HepG2 (cell line): ENCODE data around the gene FOXK2. TPM values are rescaled to one million over a fixed set of nuclear protein-coding genes. Genes with fewer than 3 reads are reported as not detected.

Experiments used
- ATAC-seq: fragments of 200-7000 bp; cut with Tn5 transposase; 3 replicates; pipeline ENCODE4 v1.9.1; 2020; ENCODE audit warnings: mild to moderate bottlenecking, moderate library complexity
- BruUV-seq: library from RNA; stranded (reverse); fragments of 400-500 nt; replicated peaks from 2 replicates; lab custom pipeline; 2021; lab: Mats Ljungman, UMichigan
- CTCF ChIA-PET: fragments of 300-600 bp; formaldehyde crosslinking; extraction: SDS; loops from one replicate; lab custom pipeline; 2021; ENCODE audit warnings: low total read pairs, inconsistent platforms, low intra/inter-chr PET ratio; lab: Yijun Ruan, JAX
- POLR2A ChIA-PET: fragments of 350-600 bp; sonication (Branson Sonifier 250); formaldehyde crosslinking; loops from one replicate; lab custom pipeline; 2020; ENCODE audit warnings: antibody characterized with exemption, inconsistent platforms; lab: Yijun Ruan, JAX
- DNase-seq: peaks from one replicate; pipeline ENCODE4 v3.0.0-alpha.2; 2015; ENCODE audit warnings: low spot score
- FAIRE-seq: peaks from 3 replicates; lab custom pipeline; 2011; peaks lifted over from hg19 to GRCh38; lab: Jason Lieb, UNC
- H2AFZ ChIP-seq: one replicate; pipeline ENCODE4 v1.6.1; 2011; ENCODE audit warnings: low read length, inconsistent platforms
- H3K27ac ChIP-seq: fragments of 300-600 bp; 3 replicates; pipeline ENCODE4 v1.8.0; 2011; ENCODE audit warnings: mixed run types, mild to moderate bottlenecking, mixed read lengths, low read length, inconsistent platforms; ENCODE audit not compliant: insufficient read depth; ENCODE audit errors: extremely low read length
- H3K27me3 ChIP-seq, 2 experiments: fragments of 200-600 bp in 1 of 2; 2 replicates in 1 of 2; 3 replicates in 1 of 2; pipeline versions ENCODE4 v1.6.0 to v1.8.0; 2011; ENCODE audit warnings: low read length in 2 of 2, mild to moderate bottlenecking in 2 of 2, moderate library complexity in 2 of 2, inconsistent platforms in 1 of 2; ENCODE audit not compliant: insufficient read depth in 2 of 2, control insufficient read depth in 1 of 2
- H3K36me3 ChIP-seq, 2 experiments: fragments of 200-600 bp in 1 of 2; replicated peaks in 1 of 2; 2 replicates in 1 of 2; 3 replicates in 1 of 2; pipeline versions ENCODE4 v1.5.1 to v1.8.0; 2011; ENCODE audit warnings: low read length in 2 of 2, inconsistent platforms in 1 of 2; ENCODE audit not compliant: insufficient read depth in 2 of 2, control insufficient read depth in 1 of 2
- H3K4me1 ChIP-seq: 2 replicates; pipeline ENCODE4 v1.5.1; 2012; ENCODE audit warnings: low read length, inconsistent platforms; ENCODE audit not compliant: insufficient read depth
- H3K4me2 ChIP-seq: 2 replicates; pipeline ENCODE4 v1.6.0; 2011; ENCODE audit warnings: low read depth, low read length, inconsistent platforms
- H3K4me3 ChIP-seq, 3 experiments: fragments of 200-600 bp in 1 of 3; sonication (generic), shearing (Covaris generic) in 1 of 3; replicated peaks in 1 of 3; 2 replicates each; pipeline ENCODE4 v1.5.1; 2011 to 2016; ENCODE audit warnings: low read length in 3 of 3, inconsistent platforms in 2 of 3, low read depth in 2 of 3, mild to moderate bottlenecking in 2 of 3, control low read depth in 1 of 3, mixed read lengths in 1 of 3; ENCODE audit not compliant: insufficient read depth in 1 of 3
- H3K79me2 ChIP-seq: one replicate; pipeline ENCODE4 v1.6.1; 2011; ENCODE audit warnings: low read length, inconsistent platforms; ENCODE audit not compliant: insufficient read depth
- H3K9ac ChIP-seq: 2 replicates; pipeline ENCODE4 v1.6.0; 2011; ENCODE audit warnings: mild to moderate bottlenecking, low read depth, low read length, inconsistent platforms; ENCODE audit not compliant: insufficient read depth
- H3K9me3 ChIP-seq: 2 replicates; pipeline ENCODE4 v1.5.1; 2012; ENCODE audit warnings: mild to moderate bottlenecking, low read length
- H4K20me1 ChIP-seq: 2 replicates; pipeline ENCODE4 v1.6.0; 2011; ENCODE audit warnings: inconsistent platforms, mild to moderate bottlenecking, low read length, moderate library complexity; ENCODE audit not compliant: insufficient read depth
- NFKB2 ChIP-seq: sonication (generic); formaldehyde crosslinking; IDR thresholded peaks from 2 replicates; pipeline ENCODE4 v1.4.0; 2020; ENCODE audit warnings: missing genetic modification reagents, borderline replicate concordance
- PAX8 ChIP-seq: sonication (generic); formaldehyde crosslinking; IDR thresholded peaks from 2 replicates; pipeline ENCODE4 v1.8.0; 2022; ENCODE audit warnings: mild to moderate bottlenecking, missing genetic modification reagents, borderline replicate concordance
- PHF8 ChIP-seq: sonication (generic); formaldehyde crosslinking; IDR thresholded peaks from 2 replicates; pipeline ENCODE4 v1.5.0; 2020; ENCODE audit warnings: missing genetic modification reagents
- POGZ ChIP-seq: sonication (generic); formaldehyde crosslinking; IDR thresholded peaks from 2 replicates; pipeline ENCODE4 v1.4.0; 2020; ENCODE audit warnings: mild to moderate bottlenecking, missing genetic modification reagents
- ZFP41 ChIP-seq: sonication (generic); formaldehyde crosslinking; IDR thresholded peaks from 2 replicates; pipeline ENCODE4 v1.4.0; 2020; ENCODE audit warnings: mild to moderate bottlenecking, missing genetic modification reagents, borderline replicate concordance
- ZNF138 ChIP-seq: sonication (generic); formaldehyde crosslinking; IDR thresholded peaks from 2 replicates; pipeline ENCODE4 v1.5.0; 2020; ENCODE audit warnings: mild to moderate bottlenecking, low read depth, missing genetic modification reagents
- ZNF253 ChIP-seq: sonication (generic); formaldehyde crosslinking; IDR thresholded peaks from 2 replicates; pipeline ENCODE4 v1.8.0; 2022; ENCODE audit warnings: mild to moderate bottlenecking, missing genetic modification reagents, borderline replicate concordance
- ZNF350 ChIP-seq: sonication (generic); formaldehyde crosslinking; IDR thresholded peaks from 2 replicates; pipeline ENCODE4 v1.4.0; 2020; ENCODE audit warnings: mild to moderate bottlenecking, low read depth, missing genetic modification reagents, borderline replicate concordance
- ZNF407 ChIP-seq: sonication (generic); formaldehyde crosslinking; IDR thresholded peaks from one replicate; pipeline ENCODE4 v1.5.1; 2020; ENCODE audit warnings: mild to moderate bottlenecking, missing genetic modification reagents; ENCODE audit errors: not compliant biosample characterization
- ZSCAN12 ChIP-seq: sonication (generic); formaldehyde crosslinking; IDR thresholded peaks from 2 replicates; pipeline ENCODE4 v1.9.0; 2021; ENCODE audit warnings: mild to moderate bottlenecking, missing genetic modification reagents
- ZSCAN22 ChIP-seq: sonication (generic); formaldehyde crosslinking; IDR thresholded peaks from 2 replicates; pipeline ENCODE4 v1.4.0; 2020; ENCODE audit warnings: mild to moderate bottlenecking, missing genetic modification reagents
- WGBS: methylation state at CpG from one replicate; pipeline ENCODE4 v1.1.6; 2017; ENCODE audit warnings: low lambda C conversion rate; 5-methylcytosine and 5-hydroxymethylcytosine counted together
- in situ Hi-C: cut with HindIII; loops from 2 replicates; pipeline ENCODE4 v1.10.0; 2017; ENCODE audit warnings: low pct_unique_long_range_greater_than_20kb; ENCODE audit not compliant: extremely low pct_ligation_motif_present
- intact Hi-C: fragments of 100-400 bp; cut with micrococcal nuclease; formaldehyde crosslinking; loops from one replicate; pipeline ENCODE4 v1.10.0; 2022; ENCODE audit not compliant: unreplicated experiment
- polyA plus RNA-seq, 8 experiments: library from polyadenylated mRNA; depleted of rRNA in 3 of 8; stranded (reverse) in 7 of 8; unstranded in 1 of 8; fragments of >200 nt; fragmentation: Illumina TruSeq in 4 of 8; extraction: Trizol in 4 of 8; gene quantifications; 2 replicates each; pipeline versions ENCODE4 v1.2.1 to v1.2.3, GENCODE V29; 2011 to 2016; ENCODE audit warnings: low read depth in 4 of 8, missing spikeins in 1 of 8, mixed read lengths in 1 of 8; ENCODE audit not compliant: insufficient read depth in 1 of 8
- total RNA-seq, 5 experiments: library from RNA; depleted of rRNA; stranded (reverse); fragments of >200 nt; fragmentation: Illumina TruSeq; extraction: Trizol; gene quantifications; 2 replicates each; pipeline ENCODE4 v1.2.3, GENCODE V29; 2016; ENCODE audit warnings: low read depth in 1 of 5
- TF ChIP-seq, protein P1 (sequence below): sonication (generic); formaldehyde crosslinking; IDR thresholded peaks from 2 replicates; pipeline ENCODE4 v1.5.0; 2020; ENCODE audit warnings: mild to moderate bottlenecking, missing genetic modification reagents

FOXK2 gene
- total and polyA plus RNA-seq, 2 of the 13 experiments (the other 11 are each of a cell fraction or from before 2014, with no cell fraction given), result 67.1 to 67.2 TPM

GRCh38 chr17:82491196-82491530 lies 28.4 kb upstream of the FOXK2 start:
- ATAC-seq (no peak), DNase-seq (no peak), FAIRE-seq (no peak)
- Histone ChIP-seq H2AFZ (no peak overlapping the region), H3K27me3 (no peaks in the 10 kb centered on the region), H3K9me3 (no peaks in the 10 kb centered on the region), H3K9ac (no peak overlapping the region), H3K36me3 (peaks cover 6 to 15% of the 10 kb centered on the region in 2 experiments; a peak in 3 of 5 replicates), H3K4me1 (peaks cover 44% of the 10 kb centered on the region), H3K27ac (no peak overlapping the region), H3K79me2 (no peaks in the 10 kb centered on the region), H4K20me1 (no peaks in the 10 kb centered on the region), H3K4me2 (no peak overlapping the region), H3K4me3 (no peak overlapping the region)
- TF ChIP-seq ZNF253 (CRISPR knock-in tag), result 0 out of 2 replicates have a peak, but pooled peaks have one; percentile 40
- TF ChIP-seq ZSCAN12, result no peak
- TF ChIP-seq ZNF407, result peak; percentile 43
- no peak for TF ChIP-seq POGZ
- no peak for TF ChIP-seq ZSCAN22
- TF ChIP-seq ZFP41, result no peak
- no peak for TF ChIP-seq PAX8 (CRISPR knock-in tag)
- no peak for TF ChIP-seq ZNF138 (CRISPR knock-in tag)
- TF ChIP-seq NFKB2, result no peak
- TF ChIP-seq PHF8 (CRISPR knock-in tag), result 0 out of 2 replicates have a peak, but pooled peaks have one; percentile 9
- TF ChIP-seq, protein P1, sequence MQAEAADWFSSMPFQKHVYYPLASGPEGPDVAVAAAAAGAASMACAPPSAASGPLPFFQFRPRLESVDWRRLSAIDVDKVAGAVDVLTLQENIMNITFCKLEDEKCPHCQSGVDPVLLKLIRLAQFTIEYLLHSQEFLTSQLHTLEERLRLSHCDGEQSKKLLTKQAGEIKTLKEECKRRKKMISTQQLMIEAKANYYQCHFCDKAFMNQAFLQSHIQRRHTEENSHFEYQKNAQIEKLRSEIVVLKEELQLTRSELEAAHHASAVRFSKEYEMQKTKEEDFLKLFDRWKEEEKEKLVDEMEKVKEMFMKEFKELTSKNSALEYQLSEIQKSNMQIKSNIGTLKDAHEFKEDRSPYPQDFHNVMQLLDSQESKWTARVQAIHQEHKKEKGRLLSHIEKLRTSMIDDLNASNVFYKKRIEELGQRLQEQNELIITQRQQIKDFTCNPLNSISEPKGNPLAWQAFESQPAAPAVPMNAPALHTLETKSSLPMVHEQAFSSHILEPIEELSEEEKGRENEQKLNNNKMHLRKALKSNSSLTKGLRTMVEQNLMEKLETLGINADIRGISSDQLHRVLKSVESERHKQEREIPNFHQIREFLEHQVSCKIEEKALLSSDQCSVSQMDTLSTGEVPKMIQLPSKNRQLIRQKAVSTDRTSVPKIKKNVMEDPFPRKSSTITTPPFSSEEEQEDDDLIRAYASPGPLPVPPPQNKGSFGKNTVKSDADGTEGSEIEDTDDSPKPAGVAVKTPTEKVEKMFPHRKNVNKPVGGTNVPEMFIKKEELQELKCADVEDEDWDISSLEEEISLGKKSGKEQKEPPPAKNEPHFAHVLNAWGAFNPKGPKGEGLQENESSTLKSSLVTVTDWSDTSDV (CRISPR knock-in tag), result 0 out of 2 replicates have a peak, but pooled peaks have one; percentile 28
- TF ChIP-seq ZNF350 (CRISPR knock-in tag), result peak; percentile 60; the same call in 1 of the 2 replicates
- in situ Hi-C loops, result no loop called here
- CTCF ChIA-PET, result no interaction called here
- 88% methylated on average over 8 of the region's 10 CpGs for WGBS
- POLR2A ChIA-PET, result no interaction called here
- BruUV-seq, result no TSS peak
- intact Hi-C loops, result no loop called here
